HG02623 (cell line): ENCODE data around the gene CERK.

Source experiments
- ATAC-seq: cut with Tn5 transposase; IDR thresholded peaks from one replicate; pipeline ENCODE4 v1.9.1; 2021; ENCODE audit warnings: moderate library complexity; ENCODE audit not compliant: unreplicated experiment

Gene CERK

GRCh38 chr22:46749682-46750529, 11.9 kb upstream of the CERK start:
- no peak for ATAC-seq

GRCh38 chr22:46748908-46749675, 11.0 kb upstream of the CERK start:
- ATAC-seq, result no peak

- no peak for ATAC-seq
Observed at GRCh38 chr22:46748206-46748907, 10.3 kb upstream of the CERK start.

GRCh38 chr22:46747646-46748045, 9.6 kb upstream of the CERK start:
- no peak for ATAC-seq

GRCh38 chr22:46746620-46747019, 8.6 kb upstream of the CERK start:
- no peak for ATAC-seq

- ATAC-seq, result no peak
Observed at GRCh38 chr22:46746192-46746591, 8.1 kb upstream of the CERK start.

- ATAC-seq, result no peak
Observed at GRCh38 chr22:46744581-46744980, 6.5 kb upstream of the CERK start.

- ATAC-seq, result no peak
Observed at GRCh38 chr22:46742576-46743221, 4.6 kb upstream of the CERK start.

GRCh38 chr22:46741974-46742519, 4.0 kb upstream of the CERK start:
- no peak for ATAC-seq

- no peak for ATAC-seq
Observed at GRCh38 chr22:46740910-46741780, 3.1 kb upstream of the CERK start.

GRCh38 chr22:46739094-46739870, 1.2 kb upstream of the CERK start:
- no peak for ATAC-seq

GRCh38 chr22:46738647-46739093, 618 bp upstream of the CERK start:
- no peak for ATAC-seq

- ATAC-seq, result peak; percentile 27
Observed at GRCh38 chr22:46737105-46737975, 712 bp downstream of the CERK start.

GRCh38 chr22:46736705-46737104, 1.3 kb downstream of the CERK start:
- ATAC-seq, result no peak

GRCh38 chr22:46735747-46736608, 2.1 kb downstream of the CERK start:
- no peak for ATAC-seq

- no peak for ATAC-seq
Observed at GRCh38 chr22:46734830-46735453, 3.1 kb downstream of the CERK start.
